ENCODE results near the gene FGG. TPM values are rescaled to one million over a fixed set of nuclear protein-coding genes. Genes with fewer than 3 reads are reported as not detected.

Gene FGG
- total and polyA plus RNA-seq, 2 of the 13 experiments (the other 11 are each of a cell fraction or from before 2014, with no cell fraction given): 1,037 to 2,423 TPM

- TF ChIP-seq ARID5B (CRISPR knock-in tag; IDR thresholded peaks at IDR 0.05): peak; percentile 99
- no peak for TF ChIP-seq ZNF44 (CRISPR knock-in tag; IDR thresholded peaks at IDR 0.05)
- no peak for TF ChIP-seq THYN1 (CRISPR knock-in tag; IDR thresholded peaks at IDR 0.05; ENCODE audit: borderline replicate concordance, low read depth)
- TF ChIP-seq FOXJ3 (CRISPR knock-in tag; IDR thresholded peaks at IDR 0.05; ENCODE audit: borderline replicate concordance): peak; percentile 87; the same call in 1 of the 2 replicates
- TF ChIP-seq ZNF143 (CRISPR knock-in tag; IDR thresholded peaks at IDR 0.05): no peak
- TF ChIP-seq CTCF (CRISPR knock-in tag; IDR thresholded peaks at IDR 0.05): no peak
- peak; percentile 96 for TF ChIP-seq NCOA2 (CRISPR knock-in tag; IDR thresholded peaks at IDR 0.05)
- peak; percentile 51; the same call in 1 of the 2 replicates for TF ChIP-seq ARID3A (IDR thresholded peaks at IDR 0.05; ENCODE audit: low read depth, low read length)
- TF ChIP-seq ZNF142 (CRISPR knock-in tag; IDR thresholded peaks at IDR 0.05): no peak
- TF ChIP-seq HMG20B (CRISPR knock-in tag; conservative IDR thresholded peaks at IDR 0.05): peak; percentile 83
- no peak for TF ChIP-seq ZNF343 (CRISPR knock-in tag; IDR thresholded peaks at IDR 0.05)
- no peak for TF ChIP-seq ZKSCAN5 (CRISPR knock-in tag; IDR thresholded peaks at IDR 0.05)
- no peak for TF ChIP-seq MTERF4 (CRISPR knock-in tag; IDR thresholded peaks at IDR 0.05)
- peak; percentile 93 for TF ChIP-seq ZBTB43 (CRISPR knock-in tag; conservative IDR thresholded peaks at IDR 0.05)
Measured at GRCh38 chr4:154595807-154596206, 16.6 kb downstream of the FGG start (continued).

Data from HepG2 (cell line).